ENCODE data around the gene MSANTD3. TPM values are rescaled to one million over a fixed set of nuclear protein-coding genes. Genes with fewer than 3 reads are reported as not detected.
"Not testable (repeated sequence)": the region's sequence is repeated elsewhere in the genome, so short reads cannot be mapped to it uniquely, and the experiment has no call there.

Gene MSANTD3
- total RNA-seq: 53.4 and 57.3 TPM in 2 replicates

- peak; percentile 76 for DNase-seq
Measured at GRCh38 chr9:100426530-100427365, at the start of gene MSANTD3. TSS of gene MSANTD3 (plus strand) at chr9:100427143. CDS start at chr9:100441939, 14,796 bp downstream.

GRCh38 chr9:100379862-100380261 lies 47.1 kb upstream of the MSANTD3 start:
- peak; percentile 43 for DNase-seq

- not testable (repeated sequence) for DNase-seq
Measured at GRCh38 chr9:100392989-100393388, 34.0 kb upstream of the MSANTD3 start.

- DNase-seq: no peak
Measured at GRCh38 chr9:100394032-100394695, 32.8 kb upstream of the MSANTD3 start.

DNA sequence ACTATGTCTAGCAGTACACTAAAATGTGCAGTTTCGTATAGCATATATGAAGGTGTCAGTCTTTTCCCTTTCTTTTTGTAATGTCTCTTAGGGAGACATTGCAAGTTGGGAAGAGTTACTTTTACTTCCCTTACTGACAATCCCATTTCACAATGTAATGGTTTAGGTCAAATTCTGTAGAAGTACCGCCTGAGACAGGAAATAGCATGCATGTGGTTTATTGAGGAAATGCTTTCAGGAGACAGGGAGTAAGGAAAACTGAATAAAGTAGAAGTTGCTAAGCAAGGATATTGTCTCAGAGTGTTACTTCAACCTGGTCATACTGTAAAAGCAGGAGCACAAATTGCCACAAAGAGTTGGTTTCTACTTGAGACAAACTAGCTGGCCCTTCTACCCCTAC lies 32.1 kb upstream of the MSANTD3 start:
- DNase-seq: no peak

DNA sequence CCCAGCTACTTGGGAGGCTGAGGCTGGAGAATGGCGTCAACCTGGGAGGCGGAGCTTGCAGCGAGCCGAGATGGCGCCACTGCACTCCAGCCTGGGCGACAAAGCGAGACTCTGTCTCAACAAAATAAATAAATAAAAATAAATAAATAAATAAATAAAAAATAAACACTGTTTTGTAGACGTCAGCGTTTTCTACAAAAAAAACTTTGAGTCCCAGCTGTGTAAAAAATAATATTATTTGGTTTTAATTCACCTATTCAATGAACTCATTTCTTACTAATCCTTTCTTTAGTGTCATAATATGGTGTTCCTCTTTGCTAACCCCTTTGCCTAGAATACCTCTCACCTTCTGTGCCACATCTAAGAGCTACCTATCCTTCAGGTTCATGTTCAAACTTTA lies 30.2 kb upstream of the MSANTD3 start:
- no peak for DNase-seq

GRCh38 chr9:100397529-100398266 lies 29.2 kb upstream of the MSANTD3 start:
- DNase-seq: no peak

DNA sequence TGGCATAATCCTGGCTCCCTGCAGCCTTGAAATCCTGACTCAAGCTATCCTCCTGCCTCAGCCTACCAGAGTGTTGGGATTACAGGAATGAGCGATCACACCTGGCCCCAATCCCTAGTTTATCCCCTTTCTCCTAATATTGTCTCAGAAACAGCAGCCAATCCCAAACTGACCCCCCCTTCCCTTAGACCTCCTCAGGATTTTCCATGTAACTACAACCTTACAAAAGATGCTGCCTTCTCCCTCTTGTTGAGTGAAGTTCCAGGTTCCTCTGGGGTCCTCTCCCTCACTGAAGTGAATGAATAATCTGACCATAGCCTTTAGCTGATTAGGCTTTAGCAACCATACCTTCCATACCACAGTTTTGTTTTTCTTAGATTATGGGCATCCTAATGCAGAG lies 25.9 kb upstream of the MSANTD3 start:
- no peak for DNase-seq

GRCh38 chr9:100406962-100407361 lies 20.0 kb upstream of the MSANTD3 start:
- no peak for DNase-seq

DNA sequence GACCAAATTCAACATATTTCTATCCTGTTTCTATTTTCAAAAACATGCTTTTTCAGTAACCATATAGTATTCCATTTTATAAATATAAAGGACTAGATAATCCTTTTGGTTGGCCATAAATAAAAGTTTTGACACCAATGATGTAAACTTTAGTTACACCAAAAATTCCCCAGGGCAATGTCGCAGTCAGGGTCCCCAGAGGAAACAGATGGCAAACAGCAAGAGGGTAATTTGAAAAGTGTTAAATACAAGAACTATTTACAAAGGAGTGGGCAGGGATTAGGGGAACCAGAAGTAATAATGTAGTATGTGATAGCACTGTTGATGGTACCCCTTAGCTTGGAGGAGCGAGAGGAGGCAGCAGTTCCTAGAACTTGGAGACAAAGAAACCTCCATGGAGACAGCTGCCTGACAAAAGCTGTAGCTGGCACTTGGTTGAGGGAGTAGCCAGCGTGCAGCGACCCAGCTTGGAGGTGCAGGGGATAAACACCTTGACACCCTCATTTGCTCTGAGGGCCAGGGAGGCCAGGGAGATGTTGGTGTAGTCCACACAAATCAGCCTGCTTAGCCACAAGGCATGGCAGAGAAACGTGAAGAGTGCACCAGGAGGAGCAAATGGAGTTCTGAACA lies 18.3 kb upstream of the MSANTD3 start:
- no peak for DNase-seq

DNA sequence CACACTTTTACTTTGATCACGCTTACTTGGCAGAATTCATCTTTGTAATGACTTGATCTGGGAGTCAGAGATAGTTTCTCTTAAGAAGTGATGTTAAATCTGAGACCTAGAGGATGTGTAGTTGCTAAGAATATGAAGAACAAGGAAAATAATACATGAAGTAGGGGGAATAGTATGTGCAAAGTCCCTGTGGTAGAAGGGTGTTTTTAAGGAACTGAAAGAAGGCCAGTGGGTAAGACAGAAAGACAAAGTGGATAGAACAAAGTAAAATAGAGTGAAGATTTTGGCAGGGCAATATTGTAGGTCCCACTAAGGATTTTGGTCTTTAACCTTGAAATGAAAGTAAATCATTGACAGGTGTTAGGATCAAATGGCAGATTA lies 17.8 kb upstream of the MSANTD3 start:
- no peak for DNase-seq

DNA sequence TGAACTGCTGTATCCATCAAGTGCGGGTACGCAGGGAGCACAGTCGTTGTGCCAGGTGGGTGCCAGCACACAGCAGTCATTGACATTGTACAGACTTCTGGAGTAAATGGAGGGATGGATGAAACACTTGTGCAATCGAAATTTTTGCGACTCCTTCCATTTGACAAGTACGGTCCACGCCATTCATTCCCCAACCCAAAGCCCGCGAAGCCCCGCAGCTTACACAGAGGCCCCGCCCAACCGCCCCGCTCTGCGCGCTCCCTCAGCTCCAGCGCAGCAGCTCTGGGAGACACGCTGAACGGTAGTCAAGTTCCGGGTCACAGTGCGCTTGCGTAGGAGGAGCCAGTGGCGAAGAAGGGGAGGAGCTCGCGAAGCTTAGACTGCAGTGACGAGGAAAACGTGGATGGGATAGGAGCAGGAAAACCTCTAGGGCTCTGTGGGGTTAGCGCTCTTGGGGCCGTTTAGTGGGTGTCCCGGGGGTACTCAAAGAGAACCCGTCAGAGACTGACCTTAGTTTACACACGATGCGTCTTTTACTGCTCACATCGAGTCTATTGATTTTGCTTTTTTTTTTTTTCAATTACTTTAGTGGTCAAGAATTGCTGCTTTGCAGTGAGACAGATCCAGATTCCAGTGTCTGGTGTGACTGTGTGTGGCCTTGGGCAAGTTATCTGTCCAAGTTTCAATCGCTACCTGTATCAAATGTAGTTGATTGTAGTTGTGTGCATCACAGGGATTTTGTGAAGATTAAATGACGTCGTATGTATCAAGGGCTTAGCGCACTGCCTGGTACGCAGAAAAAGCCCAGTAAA lies 15.3 kb upstream of the MSANTD3 start:
- peak; percentile 92 for DNase-seq

DNA sequence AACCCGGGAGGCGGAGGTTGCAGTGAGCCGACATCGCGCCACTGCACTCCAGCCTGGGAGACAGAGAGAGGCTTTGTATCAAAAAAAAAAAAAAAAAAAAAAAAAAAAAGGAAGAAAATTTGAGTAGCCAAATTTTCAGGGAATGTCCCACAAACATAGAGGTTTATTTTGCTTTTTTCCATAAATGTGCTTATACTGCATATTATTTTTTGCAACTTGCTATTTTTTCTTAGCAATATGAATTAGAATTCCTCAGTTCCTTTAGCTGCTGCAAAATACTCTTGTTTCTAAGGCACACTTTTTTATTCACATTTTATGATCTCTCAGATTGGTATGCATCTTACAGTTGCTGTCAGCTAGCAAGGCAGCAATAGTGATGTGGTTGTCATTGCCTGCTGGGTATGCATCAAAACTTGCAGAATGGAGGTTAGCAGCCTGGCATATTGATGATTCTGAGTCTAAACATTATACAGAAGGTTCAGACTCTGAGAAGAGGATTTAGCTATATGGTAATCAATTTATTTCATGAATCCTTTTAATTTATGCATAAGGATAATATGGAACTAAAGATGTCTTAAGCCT lies 13.0 kb upstream of the MSANTD3 start:
- DNase-seq: no peak

- no peak for DNase-seq
Measured at GRCh38 chr9:100417815-100418214, 9.1 kb upstream of the MSANTD3 start.

- no peak for DNase-seq
Measured at GRCh38 chr9:100419166-100419565, 7.8 kb upstream of the MSANTD3 start.

DNA sequence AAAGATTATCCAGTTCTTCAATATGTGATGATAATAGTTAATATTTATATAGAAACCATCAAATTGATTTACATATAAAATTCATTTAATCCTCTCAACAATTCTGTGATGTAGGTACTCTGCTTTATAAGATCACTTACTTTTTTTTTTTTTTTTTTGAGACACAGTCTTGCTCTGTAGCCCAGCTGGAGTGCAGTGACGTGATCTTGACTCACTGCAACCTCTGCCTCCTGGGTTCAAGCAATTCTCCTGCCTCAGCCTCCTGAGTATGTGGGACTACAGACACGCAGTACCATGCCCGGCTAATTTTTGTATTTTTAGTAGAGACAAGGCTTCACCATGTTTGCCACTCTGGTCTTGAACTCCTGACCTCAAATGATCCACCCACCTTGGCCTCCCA lies 5.8 kb upstream of the MSANTD3 start:
- DNase-seq: not testable (repeated sequence)

- no peak for DNase-seq
Measured at GRCh38 chr9:100425758-100426157, 1.2 kb upstream of the MSANTD3 start.

DNA sequence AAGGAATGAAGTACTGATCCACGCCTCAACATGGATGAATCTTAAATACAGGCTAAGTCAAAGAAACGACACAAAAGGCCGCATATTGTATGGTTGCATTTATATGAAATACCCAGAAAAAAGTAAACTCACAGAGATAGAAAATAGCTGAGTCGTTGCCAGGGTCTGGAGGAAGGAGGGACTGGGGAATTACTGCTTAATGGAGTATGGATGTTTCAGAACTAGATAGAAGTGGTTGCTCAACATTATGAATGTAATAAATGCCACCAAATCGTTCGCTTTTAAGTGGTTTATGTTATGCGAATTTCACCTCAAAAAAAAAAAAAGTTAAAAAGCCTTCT lies 784 bp upstream of the MSANTD3 start:
- DNase-seq: no peak

GRCh38 chr9:100427366-100428263 lies 672 bp downstream of the MSANTD3 start:
- DNase-seq: peak; percentile 76

DNA sequence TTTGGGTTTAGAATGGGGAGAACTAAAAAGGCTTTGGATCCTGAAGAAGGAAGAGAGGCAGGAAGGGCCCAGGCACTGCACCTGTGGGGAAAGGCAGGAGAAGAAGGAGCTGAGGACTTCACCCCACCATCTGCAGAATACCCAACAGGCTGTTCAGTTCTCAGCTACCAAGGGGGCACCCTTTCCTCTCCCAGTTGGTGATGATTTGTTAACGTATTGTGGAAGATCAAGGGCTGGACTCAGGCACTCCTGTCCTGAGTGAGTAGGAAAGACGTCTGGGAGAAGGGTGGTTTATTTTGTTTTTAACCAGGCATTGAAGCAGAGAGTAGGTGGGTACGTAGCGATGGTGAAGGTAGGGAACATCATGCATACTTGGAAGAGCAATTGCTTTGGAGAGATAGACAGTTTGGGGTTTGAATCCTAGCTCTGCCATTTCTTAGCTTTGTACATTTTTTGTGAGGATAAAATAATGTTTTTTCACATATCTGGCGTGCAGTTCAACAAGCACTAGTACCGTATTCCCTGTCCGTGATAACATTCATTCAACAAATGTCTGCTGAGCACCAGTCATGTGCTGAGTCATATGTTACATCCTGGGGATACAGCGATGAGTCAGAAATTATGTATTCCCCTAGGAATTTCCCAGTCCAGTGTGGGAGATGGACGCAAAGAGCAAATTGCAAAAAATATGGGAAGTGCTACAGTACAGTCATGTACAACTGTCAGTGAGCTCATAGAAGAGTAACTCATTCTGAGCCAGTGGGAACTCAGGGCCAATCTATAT lies 2.1 kb downstream of the MSANTD3 start:
- peak; percentile 98 for DNase-seq

Measured in dermis blood vessel endothelial cell (primary cell).